Tibial artery (tissue), 4 donors: Measurements from ENCODE around the gene COL4A5.

ENCODE experiments used
- DNase-seq, 2 donors: peaks; one replicate each; pipeline ENCODE4 v3.0.0-alpha.2; 2019
- H3K27ac ChIP-seq, 2 donors: fragments of 200-600 bp; sonication (generic) in 1 of 2; 1 replicate in 1 of 2; 2 replicates in 1 of 2; pipeline ENCODE4 v1.5.1; 2018 to 2019; ENCODE audit warnings: mild to moderate bottlenecking in 1 of 2
- H3K27me3 ChIP-seq, 2 donors: fragments of 200-600 bp; sonication (generic) in 1 of 2; one replicate each; pipeline versions ENCODE4 v1.5.1 to v1.6.0; 2016 to 2019
- H3K36me3 ChIP-seq, 3 donors: fragments of 200-600 bp; sonication (generic) in 2 of 3; one replicate each; pipeline ENCODE4 v1.5.1; 2016 to 2019; ENCODE audit warnings: mild to moderate bottlenecking in 2 of 3
- H3K4me1 ChIP-seq, 4 donors: fragments of 200-600 bp; sonication (generic) in 2 of 4; 1 replicate in 3 of 4; 2 replicates in 1 of 4; pipeline ENCODE4 v1.5.1; 2016 to 2019
- H3K4me3 ChIP-seq, 2 donors: fragments of 200-600 bp; sonication (generic) in 1 of 2; 1 replicate in 1 of 2; 2 replicates in 1 of 2; pipeline ENCODE4 v1.5.1; 2018 to 2019; ENCODE audit warnings: mild to moderate bottlenecking in 2 of 2
- H3K9me3 ChIP-seq, 3 donors: fragments of 200-600 bp; sonication (generic) in 1 of 3; one replicate each; pipeline ENCODE4 v1.5.1; 2016 to 2019
- intact Hi-C: fragments of 100-400 bp; cut with DNase I; formaldehyde crosslinking; loops from one replicate; pipeline ENCODE4 v1.15.0; 2023; ENCODE audit warnings: low total_unique reads
- TF ChIP-seq, protein P1 (sequence below), 2 experiments: fragments of 200-600 bp in 1 of 2; fragments of 450-650 bp in 1 of 2; IDR thresholded peaks; one replicate each; pipeline ENCODE4 v1.5.1; 2017 to 2019; ENCODE audit warnings: antibody characterized with exemption in 2 of 2, mild to moderate bottlenecking in 1 of 2, moderate library complexity in 1 of 2

Gene COL4A5

DNA sequence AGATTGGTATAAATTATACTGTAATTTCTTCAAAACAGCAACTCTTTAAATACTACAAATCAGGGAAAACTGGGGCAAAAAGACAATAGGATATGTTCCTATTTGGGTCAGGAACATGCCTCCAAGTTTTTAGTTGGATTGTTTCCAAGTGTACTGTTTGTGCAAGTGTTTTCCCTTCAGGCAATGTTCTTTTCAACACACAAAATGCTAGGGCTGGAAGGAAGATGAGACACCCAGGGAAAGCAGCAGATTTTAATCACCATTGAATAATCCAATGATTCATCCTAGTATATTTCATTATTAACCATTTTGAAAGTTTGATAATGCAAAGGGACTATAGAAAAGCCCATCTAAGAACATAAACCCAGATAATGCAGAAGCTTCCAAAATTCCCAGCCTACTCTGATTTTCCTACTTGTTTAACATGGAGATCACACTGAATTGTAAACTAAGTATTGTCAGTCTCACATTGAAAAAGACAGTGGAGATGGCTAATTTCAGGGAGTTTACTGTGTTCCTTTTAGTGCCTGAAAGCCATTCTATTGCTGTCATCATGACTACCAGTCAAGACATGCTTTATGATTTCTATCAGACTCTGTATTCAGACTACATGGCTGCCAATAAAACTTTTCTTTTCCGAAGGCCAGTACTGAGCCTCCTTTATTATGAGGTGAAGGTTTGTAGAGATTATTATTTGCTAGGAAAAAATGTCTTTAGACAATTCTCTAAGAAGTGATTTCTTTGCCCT is 40.0 kb upstream of the COL4A5 start:
- no peaks in the 10 kb centered on the region for H3K27me3 ChIP-seq
- TF ChIP-seq, protein P1, sequence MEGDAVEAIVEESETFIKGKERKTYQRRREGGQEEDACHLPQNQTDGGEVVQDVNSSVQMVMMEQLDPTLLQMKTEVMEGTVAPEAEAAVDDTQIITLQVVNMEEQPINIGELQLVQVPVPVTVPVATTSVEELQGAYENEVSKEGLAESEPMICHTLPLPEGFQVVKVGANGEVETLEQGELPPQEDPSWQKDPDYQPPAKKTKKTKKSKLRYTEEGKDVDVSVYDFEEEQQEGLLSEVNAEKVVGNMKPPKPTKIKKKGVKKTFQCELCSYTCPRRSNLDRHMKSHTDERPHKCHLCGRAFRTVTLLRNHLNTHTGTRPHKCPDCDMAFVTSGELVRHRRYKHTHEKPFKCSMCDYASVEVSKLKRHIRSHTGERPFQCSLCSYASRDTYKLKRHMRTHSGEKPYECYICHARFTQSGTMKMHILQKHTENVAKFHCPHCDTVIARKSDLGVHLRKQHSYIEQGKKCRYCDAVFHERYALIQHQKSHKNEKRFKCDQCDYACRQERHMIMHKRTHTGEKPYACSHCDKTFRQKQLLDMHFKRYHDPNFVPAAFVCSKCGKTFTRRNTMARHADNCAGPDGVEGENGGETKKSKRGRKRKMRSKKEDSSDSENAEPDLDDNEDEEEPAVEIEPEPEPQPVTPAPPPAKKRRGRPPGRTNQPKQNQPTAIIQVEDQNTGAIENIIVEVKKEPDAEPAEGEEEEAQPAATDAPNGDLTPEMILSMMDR (IDR thresholded peaks at IDR 0.05): no peak
- no peak for DNase-seq
- no peaks in the 10 kb centered on the region for H3K9me3 ChIP-seq
- peaks cover 0 to 9% (median 0%) of the 10 kb centered on the region in 4 donors for H3K4me1 ChIP-seq
- H3K27ac ChIP-seq: no peak overlapping the region
- no peak overlapping the region for H3K4me3 ChIP-seq
- intact Hi-C loops: no loop called here
- H3K36me3 ChIP-seq: no peaks in the 10 kb centered on the region

DNA sequence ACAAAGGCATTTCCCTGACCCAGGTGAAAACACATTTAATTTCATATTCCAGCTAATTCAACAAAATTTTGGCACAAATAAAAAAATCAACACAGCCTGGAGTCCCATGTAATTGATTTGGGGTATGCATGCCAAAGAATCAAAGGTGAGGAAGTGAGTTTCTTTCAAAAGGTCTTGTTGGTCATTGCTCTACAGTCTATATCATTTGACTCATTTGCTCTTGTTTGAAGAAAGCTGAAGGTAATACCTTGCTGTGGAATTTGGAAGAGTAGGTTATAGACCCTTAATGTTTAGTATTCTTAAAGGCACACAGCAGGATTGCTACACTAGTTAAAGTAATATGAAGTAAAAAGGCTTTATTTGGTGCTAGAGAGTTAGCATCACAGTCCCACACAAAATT is 26.9 kb upstream of the COL4A5 start:
- no peak overlapping the region for H3K27ac ChIP-seq
- intact Hi-C loops: no loop called here
- H3K36me3 ChIP-seq: no peaks in the 10 kb centered on the region
- peaks cover 0 to 7% (median 0%) of the 10 kb centered on the region in 4 donors for H3K4me1 ChIP-seq
- TF ChIP-seq, protein P1 (IDR thresholded peaks at IDR 0.05): no peak
- H3K4me3 ChIP-seq: no peak overlapping the region
- DNase-seq: no peak
- no peaks in the 10 kb centered on the region for H3K9me3 ChIP-seq
- no peaks in the 10 kb centered on the region for H3K27me3 ChIP-seq

DNA sequence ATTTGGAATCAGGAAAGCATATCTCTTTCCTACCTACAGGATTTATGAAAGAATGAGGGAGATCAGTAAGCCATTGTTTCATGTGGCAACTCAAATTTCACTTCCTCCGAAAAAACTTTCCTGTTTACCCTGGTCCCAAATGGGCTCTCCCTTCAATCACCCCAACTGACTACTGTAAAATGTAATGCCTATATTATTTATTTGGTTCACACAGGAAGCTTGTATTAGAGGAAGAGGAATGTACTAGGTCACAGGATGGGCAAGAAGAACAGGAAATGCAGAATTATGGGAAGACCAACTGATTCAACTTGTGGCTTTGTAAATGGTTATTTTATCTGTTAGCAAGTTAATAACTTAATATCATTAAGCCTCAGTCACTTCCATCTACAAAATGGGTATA is 24.5 kb upstream of the COL4A5 start:
- TF ChIP-seq, protein P1 (IDR thresholded peaks at IDR 0.05): no peak
- peaks cover 0 to 7% (median 0%) of the 10 kb centered on the region in 4 donors for H3K4me1 ChIP-seq
- H3K27me3 ChIP-seq: no peaks in the 10 kb centered on the region
- H3K9me3 ChIP-seq: no peaks in the 10 kb centered on the region
- no peak overlapping the region for H3K4me3 ChIP-seq
- no peak overlapping the region for H3K27ac ChIP-seq
- intact Hi-C loops: no loop called here
- H3K36me3 ChIP-seq: no peaks in the 10 kb centered on the region
- DNase-seq: no peak

GRCh38 chrX:108415891-108416290 is 23.7 kb upstream of the COL4A5 start:
- Histone ChIP-seq H3K27me3 (no peaks in the 10 kb centered on the region), H3K27ac (no peak overlapping the region), H3K4me1 (peaks cover 0 to 7% (median 0%) of the 10 kb centered on the region in 4 donors), H3K36me3 (no peaks in the 10 kb centered on the region), H3K9me3 (no peaks in the 10 kb centered on the region), H3K4me3 (no peak overlapping the region)
- TF ChIP-seq, protein P1 (IDR thresholded peaks at IDR 0.05): no peak
- intact Hi-C loops: no loop called here
- DNase-seq: no peak

GRCh38 chrX:108417257-108417656 is 22.4 kb upstream of the COL4A5 start:
- Histone ChIP-seq H3K9me3 (no peaks in the 10 kb centered on the region), H3K4me1 (peaks cover 0 to 7% (median 0%) of the 10 kb centered on the region in 4 donors), H3K36me3 (no peaks in the 10 kb centered on the region), H3K27me3 (no peaks in the 10 kb centered on the region), H3K27ac (no peak overlapping the region), H3K4me3 (no peak overlapping the region)
- intact Hi-C loops: no loop called here
- no peak for DNase-seq
- TF ChIP-seq, protein P1 (IDR thresholded peaks at IDR 0.05): no peak
